H1 (cell line): ENCODE measurements around the gene SOD2. TPM values are rescaled to one million over a fixed set of nuclear protein-coding genes. Genes with fewer than 3 reads are reported as not detected.

ENCODE experiments used
- CTCF ChIA-PET: fragments of 300-600 bp; sonication (Branson Sonifier 250); formaldehyde crosslinking; loops from one replicate; lab custom pipeline; 2021; ENCODE audit not compliant: partially characterized antibody; lab: Charles Lee
- POLR2A ChIA-PET: fragments of 300-600 bp; sonication (Branson Sonifier 250); formaldehyde crosslinking; loops from one replicate; lab custom pipeline; 2021; ENCODE audit warnings: inconsistent platforms; ENCODE audit not compliant: partially characterized antibody; lab: Charles Lee
- DNase-seq, 2 experiments: peaks; one replicate each; pipeline versions ENCODE4 v3.0.0 to v3.0.0-alpha.2; 2010 to 2022; ENCODE audit warnings: low spot score in 2 of 2, low read depth in 1 of 2, mixed read lengths in 1 of 2
- FAIRE-seq: peaks from 2 replicates; lab custom pipeline; 2011; peaks lifted over from hg19 to GRCh38; lab: Jason Lieb, UNC
- H2AFZ ChIP-seq: 2 replicates; pipeline ENCODE4 v1.8.1; 2012; ENCODE audit warnings: low read length, inconsistent platforms
- H2AK5ac ChIP-seq: 2 replicates; pipeline ENCODE4 v1.6.1; 2013; ENCODE audit warnings: low read depth, low read length
- H2BK120ac ChIP-seq: replicated peaks from 2 replicates; pipeline ENCODE3; 2013; ENCODE audit warnings: low read depth, low read length, inconsistent platforms
- H2BK12ac ChIP-seq: 2 replicates; pipeline ENCODE4 v1.6.1; 2013; ENCODE audit warnings: low read depth, low read length
- H2BK15ac ChIP-seq: 2 replicates; pipeline ENCODE4 v1.6.1; 2013; ENCODE audit warnings: low read length
- H2BK20ac ChIP-seq: 2 replicates; pipeline ENCODE4 v1.6.1; 2013; ENCODE audit warnings: low read length
- H2BK5ac ChIP-seq: 2 replicates; pipeline ENCODE4 v1.6.1; 2013; ENCODE audit warnings: low read depth, low read length
- H3K14ac ChIP-seq: 2 replicates; pipeline ENCODE4 v1.6.1; 2013; ENCODE audit warnings: inconsistent platforms; ENCODE audit not compliant: insufficient read length
- H3K18ac ChIP-seq: 2 replicates; pipeline ENCODE4 v1.6.1; 2013; ENCODE audit warnings: low read length; ENCODE audit errors: extremely low read depth
- H3K23ac ChIP-seq: 2 replicates; pipeline ENCODE4 v1.6.1; 2013; ENCODE audit warnings: inconsistent platforms; ENCODE audit not compliant: insufficient read length
- H3K23me2 ChIP-seq: 2 replicates; pipeline ENCODE4 v1.6.1; 2013; ENCODE audit warnings: low read depth, low read length
- H3K27ac ChIP-seq: 2 replicates; pipeline ENCODE4 v1.6.1; 2011; ENCODE audit warnings: low read depth, low read length, inconsistent platforms
- H3K27me3 ChIP-seq, 4 experiments: replicated peaks in 1 of 4; 1 replicate in 1 of 4; 2 replicates in 3 of 4; pipeline versions ENCODE4 v1.6.1 to v1.8.1; 2011 to 2013; ENCODE audit warnings: low read length in 3 of 4, mild to moderate bottlenecking in 3 of 4, inconsistent platforms in 2 of 4, mixed read lengths in 2 of 4, moderate library complexity in 1 of 4; ENCODE audit not compliant: control insufficient read depth in 3 of 4, insufficient read depth in 3 of 4; ENCODE audit errors: extremely low read depth in 1 of 4
- H3K36me3 ChIP-seq, 4 experiments: 2 replicates each; pipeline versions ENCODE4 v1.6.1 to v1.8.1; 2011 to 2013; ENCODE audit warnings: mild to moderate bottlenecking in 4 of 4, low read length in 3 of 4, moderate library complexity in 2 of 4, control low read depth in 1 of 4, inconsistent platforms in 1 of 4; ENCODE audit not compliant: insufficient read depth in 4 of 4, control insufficient read depth in 2 of 4
- H3K4ac ChIP-seq: replicated peaks from 2 replicates; pipeline ENCODE3; 2013; ENCODE audit warnings: low read length, low read depth, mixed read lengths, inconsistent platforms; ENCODE audit not compliant: insufficient read length
- H3K4me1 ChIP-seq, 4 experiments: replicated peaks in 1 of 4; 1 replicate in 1 of 4; 2 replicates in 3 of 4; pipeline versions ENCODE4 v1.6.1 to v1.8.1; 2011 to 2013; ENCODE audit warnings: low read length in 3 of 4, inconsistent platforms in 2 of 4, mixed read lengths in 1 of 4; ENCODE audit not compliant: insufficient read depth in 4 of 4, control insufficient read depth in 3 of 4
- H3K4me2 ChIP-seq, 2 experiments: 2 replicates each; pipeline versions ENCODE4 v1.6.1 to v1.8.1; 2011 to 2013; ENCODE audit warnings: low read depth in 2 of 2, low read length in 2 of 2, control low read depth in 1 of 2, inconsistent platforms in 1 of 2, mild to moderate bottlenecking in 1 of 2; ENCODE audit not compliant: insufficient read depth in 1 of 2
- H3K4me3 ChIP-seq, 4 experiments: fragments of 200-600, 300-600 bp in 1 of 4; sonication (generic), shearing (Covaris generic), sonication (Bioruptor Twin) in 1 of 4; 2 replicates each; pipeline versions ENCODE4 v1.5.1 to v1.8.1; 2011 to 2016; ENCODE audit warnings: low read length in 4 of 4, low read depth in 3 of 4, control low read depth in 2 of 4, inconsistent platforms in 2 of 4, mild to moderate bottlenecking in 2 of 4, mixed read lengths in 1 of 4, moderate library complexity in 1 of 4; ENCODE audit not compliant: insufficient read depth in 2 of 4; ENCODE audit errors: extremely low read depth in 1 of 4
- H3K56ac ChIP-seq: replicated peaks from 2 replicates; pipeline ENCODE3; 2013; ENCODE audit warnings: low read depth, mild to moderate bottlenecking, mixed read lengths, low read length, inconsistent platforms; ENCODE audit not compliant: insufficient read length
- H3K79me1 ChIP-seq: 2 replicates; pipeline ENCODE4 v1.6.1; 2013; ENCODE audit warnings: low read depth, low read length, control low read depth
- H3K79me2 ChIP-seq, 2 experiments: 2 replicates each; pipeline versions ENCODE4 v1.6.1 to v1.8.1; 2012 to 2013; ENCODE audit warnings: low read length in 2 of 2, mild to moderate bottlenecking in 2 of 2, inconsistent platforms in 1 of 2; ENCODE audit not compliant: insufficient read depth in 2 of 2, control insufficient read depth in 1 of 2
- H3K9ac ChIP-seq, 4 experiments: replicated peaks in 1 of 4; 1 replicate in 1 of 4; 2 replicates in 3 of 4; pipeline versions ENCODE4 v1.6.1 to v1.8.1; 2011 to 2013; ENCODE audit warnings: low read depth in 3 of 4, low read length in 3 of 4, control low read depth in 2 of 4, mild to moderate bottlenecking in 2 of 4, moderate library complexity in 2 of 4, inconsistent platforms in 1 of 4; ENCODE audit errors: extremely low read depth in 1 of 4
- H3K9me3 ChIP-seq, 2 experiments: 2 replicates each; pipeline versions ENCODE4 v1.6.1 to v1.8.1; 2012 to 2013; ENCODE audit warnings: mild to moderate bottlenecking in 2 of 2, moderate library complexity in 2 of 2, control low read depth in 1 of 2, inconsistent platforms in 1 of 2, low read depth in 1 of 2, low read length in 1 of 2, mixed read lengths in 1 of 2; ENCODE audit not compliant: insufficient read depth in 2 of 2
- H4K20me1 ChIP-seq, 2 experiments: replicated peaks in 1 of 2; 2 replicates each; pipeline versions ENCODE3 to v1.8.1; 2011 to 2013; ENCODE audit warnings: inconsistent platforms in 2 of 2, low read length in 2 of 2, mild to moderate bottlenecking in 1 of 2; ENCODE audit not compliant: insufficient read depth in 2 of 2, control insufficient read depth in 1 of 2
- H4K5ac ChIP-seq: 2 replicates; pipeline ENCODE4 v1.6.1; 2013; ENCODE audit warnings: low read length, low read depth, mixed read lengths, inconsistent platforms; ENCODE audit not compliant: insufficient read length
- H4K8ac ChIP-seq: 2 replicates; pipeline ENCODE4 v1.8.0; 2013; ENCODE audit warnings: mild to moderate bottlenecking, moderate library complexity, low read length, inconsistent platforms; ENCODE audit not compliant: insufficient read depth; ENCODE audit errors: extremely low read depth
- H4K91ac ChIP-seq: replicated peaks from 2 replicates; pipeline ENCODE3; 2013; ENCODE audit warnings: low read length, mixed read lengths, inconsistent platforms; ENCODE audit not compliant: insufficient read length
- CBX8 ChIP-seq: fragments of 300-800, 300-1000 bp; sonication (generic); IDR thresholded peaks from 2 replicates; pipeline ENCODE4 v1.7.1; 2016; ENCODE audit warnings: low read depth, low read length, borderline replicate concordance
- CEBPB ChIP-seq: IDR thresholded peaks from 2 replicates; pipeline ENCODE4 v1.6.1; 2012; ENCODE audit warnings: low read depth, low read length
- CHD1 ChIP-seq: IDR thresholded peaks from 2 replicates; pipeline ENCODE4 v1.6.1; 2012; ENCODE audit warnings: low read depth, low read length, improper control_type of control experiment
- CTCF ChIP-seq, 3 experiments: IDR thresholded peaks; 1 replicate in 2 of 3; 2 replicates in 1 of 3; pipeline versions ENCODE4 v1.5.1 to v1.6.1; 2011; ENCODE audit warnings: low read length in 3 of 3, mild to moderate bottlenecking in 3 of 3, inconsistent platforms in 2 of 3, low read depth in 1 of 3, moderate library complexity in 1 of 3; ENCODE audit not compliant: insufficient read depth in 1 of 3; ENCODE audit errors: control extremely low read depth in 1 of 3
- HDAC2 ChIP-seq, 2 experiments: fragments of 300-600 bp in 1 of 2; sonication (generic) in 1 of 2; IDR thresholded peaks; 2 replicates each; pipeline ENCODE4 v1.6.1; 2011 to 2012; ENCODE audit warnings: low read depth in 2 of 2, low read length in 2 of 2, mild to moderate bottlenecking in 2 of 2, moderate library complexity in 2 of 2, borderline replicate concordance in 1 of 2, inconsistent platforms in 1 of 2
- JUN ChIP-seq: IDR thresholded peaks from 2 replicates; pipeline ENCODE4 v1.6.1; 2011; ENCODE audit warnings: low read depth, mild to moderate bottlenecking, improper control_type of control experiment, low read length
- KDM5A ChIP-seq: fragments of 200-600 bp; IDR thresholded peaks from 2 replicates; pipeline ENCODE4 v1.7.1; 2012; ENCODE audit warnings: mild to moderate bottlenecking, low read length, inconsistent platforms, mixed read lengths
- MAFK ChIP-seq: IDR thresholded peaks from 2 replicates; pipeline ENCODE4 v1.6.1; 2012; ENCODE audit warnings: low read depth, mild to moderate bottlenecking, improper control_type of control experiment, low read length
- NRF1 ChIP-seq: IDR thresholded peaks from 2 replicates; pipeline ENCODE4 v1.6.1; 2011; ENCODE audit warnings: mild to moderate bottlenecking, low read depth, low read length, improper control_type of control experiment
- SUZ12 ChIP-seq: fragments of 200-600 bp; sonication (generic); IDR thresholded peaks from 2 replicates; pipeline ENCODE4 v1.6.1; 2012; ENCODE audit warnings: mild to moderate bottlenecking, inconsistent platforms, low read length, moderate library complexity, mixed read lengths
- TAF1 ChIP-seq: IDR thresholded peaks from 2 replicates; pipeline ENCODE4 v1.6.1; 2011; ENCODE audit warnings: mild to moderate bottlenecking, low read depth, low read length
- WGBS, 2 experiments: shearing (Covaris generic) in 1 of 2; methylation state at CpG; one replicate each; pipeline versions ENCODE4 v1.1.6 to v1.1.7; 2013 to 2015; ENCODE audit warnings: low lambda C conversion rate in 2 of 2, mixed read lengths in 2 of 2, inconsistent platforms in 1 of 2, low coverage in 1 of 2, missing lambda C conversion rate in 1 of 2; ENCODE audit not compliant: insufficient replicate concordance in 2 of 2, insufficient coverage in 1 of 2, insufficient read length in 1 of 2; ENCODE audit errors: extremely low coverage in 1 of 2, missing lambda C conversion rate in 1 of 2; 5-methylcytosine and 5-hydroxymethylcytosine counted together
- polyA plus RNA-seq, 7 experiments: library from polyadenylated mRNA; depleted of rRNA in 3 of 7; stranded (reverse) in 5 of 7; unstranded in 2 of 7; fragments of >200 nt in 5 of 7; fragments of 200-250 nt in 2 of 7; gene quantifications; 1 replicate in 5 of 7; 2 replicates in 1 of 7; 4 replicates in 1 of 7; pipeline versions ENCODE4 v1.2.1 to v1.2.3, GENCODE V29; 2011 to 2013; ENCODE audit warnings: missing spikeins in 2 of 7, mixed read lengths in 2 of 7
- total RNA-seq: library from RNA; stranded (reverse); fragmentation: NEBNext Ultra II Directional; extraction: Animal tissue kit (Norgen Biotek cat#: 25700); gene quantifications from 2 replicates; pipeline ENCODE4 v1.2.1, GENCODE V29; 2021

Gene SOD2
- total and polyA plus RNA-seq, 2 of the 8 experiments (the other 6 are each of a cell fraction or from before 2014, with no cell fraction given), result 31.1 to 88.7 TPM

- no peaks in the 10 kb centered on the region for H4K20me1 ChIP-seq
- no peak overlapping the region for H3K9ac ChIP-seq
- no peak overlapping the region for H4K8ac ChIP-seq
- no peak overlapping the region for H3K14ac ChIP-seq
- H2BK20ac ChIP-seq, result no peak overlapping the region
- H3K4me1 ChIP-seq, result no peaks in the 10 kb centered on the region
- H3K36me3 ChIP-seq, result no peaks in the 10 kb centered on the region
- no peak overlapping the region for H2AK5ac ChIP-seq
- H3K79me1 ChIP-seq, result no peaks in the 10 kb centered on the region
- ChIA-PET CTCF (interaction anchor here (1.7 kb wide), 1 partner anchor 11 kb away, joined by 6 read pairs; no protein-coding TSS in a partner anchor), POLR2A (no interaction called here)
- H3K4ac ChIP-seq, result no peak overlapping the region
- H3K27ac ChIP-seq, result no peak overlapping the region
- H3K18ac ChIP-seq, result no peak overlapping the region
- H4K91ac ChIP-seq, result no peak overlapping the region
- FAIRE-seq, result no peak
- H2BK15ac ChIP-seq, result no peak overlapping the region
- 83% methylated on average over 7 of the region's 7 CpGs; no CpG with 5 or more reads in 1 of the 2 experiments for WGBS, 2 experiments
- H3K56ac ChIP-seq, result no peak overlapping the region
- H2BK5ac ChIP-seq, result no peak overlapping the region
- H4K5ac ChIP-seq, result no peak overlapping the region
- no peak overlapping the region for H2BK12ac ChIP-seq
- no peaks in the 10 kb centered on the region for H3K27me3 ChIP-seq
- no peak overlapping the region for H3K4me3 ChIP-seq
- no peak overlapping the region for H2AFZ ChIP-seq
- no peak for DNase-seq
- H3K23ac ChIP-seq, result no peak overlapping the region
- H3K79me2 ChIP-seq, result no peaks in the 10 kb centered on the region
- H2BK120ac ChIP-seq, result no peak overlapping the region
- H3K9me3 ChIP-seq, result peaks cover 19 to 22% of the 10 kb centered on the region in 2 experiments
- H3K23me2 ChIP-seq, result no peaks in the 10 kb centered on the region
- no peak overlapping the region for H3K4me2 ChIP-seq
- TF ChIP-seq TAF1 (no peak), JUN (no peak), NRF1 (no peak), CEBPB (no peak), CHD1 (no peak), MAFK (no peak), SUZ12 (no peak), KDM5A (no peak), HDAC2 (IDR thresholded peaks at IDR 0.05; ENCODE audit: borderline replicate concordance in 1 of 2, low read depth in 2 of 2, low read length in 2 of 2) (no peak), CBX8 (no peak), CTCF (IDR thresholded peaks at IDR 0.05; ENCODE audit: control extremely low read depth in 1 of 3, insufficient read depth in 1 of 3, low read depth in 1 of 3, low read length in 3 of 3) (no peak)
These were observed 27.0 kb downstream of the SOD2 start for GRCh38 chr6:159665868-159666635.
